ENCODE results near the gene ZNF746.

GRCh38 chr7:149462101-149462520, 35.5 kb downstream of the ZNF746 start:
- TF ChIP-seq CTCF (optimal IDR thresholded peaks at IDR 0.05 in 1 of 3, IDR thresholded peaks at IDR 0.05 in 1 of 3, conservative IDR thresholded peaks at IDR 0.05 in 1 of 3; ENCODE audit: extremely low read depth in 1 of 3, insufficient read depth in 2 of 3, low read length in 3 of 3) = no peak
- no peak for TF ChIP-seq EZH2 (IDR thresholded peaks at IDR 0.05; ENCODE audit: low read length)

Measured in keratinocyte (primary cell).